C4-2B (cell line): ENCODE data around the gene OPCML.

Experiments
- ZFX ChIP-seq: fragments of 450-650 bp; IDR thresholded peaks from 2 replicates; pipeline ENCODE4 v1.6.1; 2017
- TF ChIP-seq, protein P1 (sequence below): fragments of 450-650 bp; conservative IDR thresholded peaks from 2 replicates; pipeline ENCODE4 v1.5.1; 2017; ENCODE audit warnings: mild to moderate bottlenecking

- TF ChIP-seq, protein P1, sequence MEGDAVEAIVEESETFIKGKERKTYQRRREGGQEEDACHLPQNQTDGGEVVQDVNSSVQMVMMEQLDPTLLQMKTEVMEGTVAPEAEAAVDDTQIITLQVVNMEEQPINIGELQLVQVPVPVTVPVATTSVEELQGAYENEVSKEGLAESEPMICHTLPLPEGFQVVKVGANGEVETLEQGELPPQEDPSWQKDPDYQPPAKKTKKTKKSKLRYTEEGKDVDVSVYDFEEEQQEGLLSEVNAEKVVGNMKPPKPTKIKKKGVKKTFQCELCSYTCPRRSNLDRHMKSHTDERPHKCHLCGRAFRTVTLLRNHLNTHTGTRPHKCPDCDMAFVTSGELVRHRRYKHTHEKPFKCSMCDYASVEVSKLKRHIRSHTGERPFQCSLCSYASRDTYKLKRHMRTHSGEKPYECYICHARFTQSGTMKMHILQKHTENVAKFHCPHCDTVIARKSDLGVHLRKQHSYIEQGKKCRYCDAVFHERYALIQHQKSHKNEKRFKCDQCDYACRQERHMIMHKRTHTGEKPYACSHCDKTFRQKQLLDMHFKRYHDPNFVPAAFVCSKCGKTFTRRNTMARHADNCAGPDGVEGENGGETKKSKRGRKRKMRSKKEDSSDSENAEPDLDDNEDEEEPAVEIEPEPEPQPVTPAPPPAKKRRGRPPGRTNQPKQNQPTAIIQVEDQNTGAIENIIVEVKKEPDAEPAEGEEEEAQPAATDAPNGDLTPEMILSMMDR, result no peak
- TF ChIP-seq ZFX, result no peak
Observed at GRCh38 chr11:133553885-133554740, 21.8 kb upstream of the OPCML start.
